ENCODE results near the gene DAPP1. TPM values are rescaled to one million over a fixed set of nuclear protein-coding genes. Genes with fewer than 3 reads are reported as not detected.

The DAPP1 gene
- total and polyA plus RNA-seq, 2 of the 4 experiments (the other 2 are of a cell fraction), result not detected

DNA sequence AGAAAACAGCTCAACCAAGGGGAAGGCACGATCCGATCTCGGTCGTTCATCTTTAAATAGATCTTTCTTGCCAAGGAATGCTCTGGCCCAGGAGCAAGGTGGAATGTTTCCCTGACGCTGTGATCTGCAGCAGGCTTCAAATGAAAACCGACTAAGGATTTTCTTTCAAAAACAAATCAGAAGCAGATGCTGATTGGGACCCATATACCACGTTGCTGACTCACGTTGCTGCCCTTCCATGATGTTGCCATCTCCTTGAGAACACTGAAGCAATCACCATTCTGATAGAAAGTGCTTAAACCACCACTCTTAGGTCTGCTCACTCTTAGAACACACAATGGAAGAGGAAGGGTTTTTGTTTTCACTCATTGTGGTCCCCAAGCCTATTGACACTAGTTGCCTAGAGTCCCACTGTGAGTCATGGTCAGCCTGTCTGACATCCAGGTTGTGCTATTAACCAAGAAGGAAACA, 51.5 kb downstream of the DAPP1 start:
- Histone ChIP-seq H4K91ac (ENCODE audit: insufficient read depth, low read depth, low read length) (no peak overlapping the region; the same call in 1 of the 2 replicates), H2AK5ac (ENCODE audit: low read depth, low read length) (no peak overlapping the region), H4K8ac (ENCODE audit: low read depth in 2 of 2, low read length in 2 of 2) (no peak overlapping the region), H2AFZ (replicated peaks; ENCODE audit: low read length, poor library complexity) (peak overlapping the region; percentile 60), H2BK5ac (ENCODE audit: low read depth, low read length, poor library complexity, severe bottlenecking) (no peak overlapping the region), H3K23ac (ENCODE audit: low read depth, low read length) (no peak overlapping the region), H3K27ac (ENCODE audit: insufficient read depth, low read length) (no peak overlapping the region), H3K9ac (ENCODE audit: low read depth, low read length) (no peak overlapping the region), H3K9me1 (ENCODE audit: insufficient read depth, low read length) (no peaks in the 10 kb centered on the region), H3K36me3 (ENCODE audit: control insufficient read depth, insufficient read depth, low read length) (no peaks in the 10 kb centered on the region), H3K4me1 (ENCODE audit: control insufficient read depth, insufficient read depth, low read length) (no peaks in the 10 kb centered on the region), H3K4me3 (ENCODE audit: insufficient read depth, low read depth, low read length) (no peak overlapping the region), H3K9me3 (ENCODE audit: control insufficient read depth, insufficient read depth, low read length) (no peaks in the 10 kb centered on the region), H3K56ac (ENCODE audit: extremely low read depth, insufficient read depth, low read length) (no peak overlapping the region), H3K4me2 (ENCODE audit: low read depth, low read length) (no peak overlapping the region; the same call in none of the 2 replicates), H2BK15ac (ENCODE audit: low read depth, low read length) (no peak overlapping the region), H3K18ac (ENCODE audit: low read depth, low read length) (no peak overlapping the region), H3K14ac (replicated peaks; ENCODE audit: low read depth, low read length) (no peak overlapping the region), H2AK9ac (replicated peaks; ENCODE audit: low read depth, low read length, poor library complexity) (no peak overlapping the region), H2BK120ac (ENCODE audit: low read depth, low read length) (no peak overlapping the region), H4K20me1 (ENCODE audit: insufficient read depth, low read length) (no peaks in the 10 kb centered on the region), H3K27me3 (ENCODE audit: control insufficient read depth, insufficient read depth, low read length) (peaks cover 9% of the 10 kb centered on the region), H3K79me1 (ENCODE audit: low read depth in 1 of 2, low read length in 2 of 2) (no peaks in the 10 kb centered on the region), H2BK20ac (ENCODE audit: low read depth, low read length) (no peak overlapping the region), H3K4ac (ENCODE audit: low read depth, low read length) (no peak overlapping the region), H4K5ac (ENCODE audit: low read depth, low read length) (no peak overlapping the region)
- DNase-seq (peak; percentile 25), ATAC-seq (ENCODE audit: low read depth) (peak; percentile 32; the same call in 1 of the 2 replicates)
- in situ Hi-C loops (cut with MboI; ENCODE audit: low sequenced_read_pairs) (no loop called here), intact Hi-C loops (cut with micrococcal nuclease) (no loop called here), dilution Hi-C loops (cut with HindIII; ENCODE audit: low sequenced_read_pairs, unreplicated experiment) (no loop called here)
- 57% methylated on average over 2 of the region's 8 CpGs; no CpG with 5 or more reads in 1 of the 2 experiments for WGBS, 2 experiments (ENCODE audit: extremely low coverage in 2 of 2, insufficient read length in 1 of 2)
- ChIA-PET CTCF (no interaction called here), POLR2A (ENCODE audit: unreplicated experiment) (interaction anchor here (1.1 kb wide), 1 partner anchor 48 kb away, joined by 4 read pairs; no protein-coding TSS in a partner anchor)
- BruUV-seq (replicated peaks), result no TSS peak
- TF ChIP-seq, protein P1, sequence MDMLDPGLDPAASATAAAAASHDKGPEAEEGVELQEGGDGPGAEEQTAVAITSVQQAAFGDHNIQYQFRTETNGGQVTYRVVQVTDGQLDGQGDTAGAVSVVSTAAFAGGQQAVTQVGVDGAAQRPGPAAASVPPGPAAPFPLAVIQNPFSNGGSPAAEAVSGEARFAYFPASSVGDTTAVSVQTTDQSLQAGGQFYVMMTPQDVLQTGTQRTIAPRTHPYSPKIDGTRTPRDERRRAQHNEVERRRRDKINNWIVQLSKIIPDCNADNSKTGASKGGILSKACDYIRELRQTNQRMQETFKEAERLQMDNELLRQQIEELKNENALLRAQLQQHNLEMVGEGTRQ (IDR thresholded peaks at IDR 0.05; ENCODE audit: low read depth, low read length), result no peak
- no peak for TF ChIP-seq CEBPB (IDR thresholded peaks at IDR 0.05; ENCODE audit: low read depth, low read length)
- no peak for TF ChIP-seq SMC3 (IDR thresholded peaks at IDR 0.05; ENCODE audit: low read depth, low read length)
- TF ChIP-seq POLR2A (IDR thresholded peaks at IDR 0.05; ENCODE audit: low read depth, low read length), result no peak
- TF ChIP-seq MXI1 (IDR thresholded peaks at IDR 0.05; ENCODE audit: borderline replicate concordance, low read depth, low read length), result no peak
- TF ChIP-seq RAD21 (IDR thresholded peaks at IDR 0.05; ENCODE audit: low read length), result no peak
- no peak for TF ChIP-seq FOS (IDR thresholded peaks at IDR 0.05; ENCODE audit: low read depth, low read length)
- no peak for TF ChIP-seq MAFK (IDR thresholded peaks at IDR 0.05; ENCODE audit: low read depth, low read length)
